K562 (cell line): ENCODE data around the gene SPATA32.

Experiments
- EGR1 ChIP-seq: fragments of 450-650 bp; conservative IDR thresholded peaks from 2 replicates; pipeline ENCODE4 v1.6.1; 2017; ENCODE audit warnings: mild to moderate bottlenecking
- MAFK ChIP-seq: IDR thresholded peaks from 2 replicates; pipeline ENCODE4 v1.6.1; 2011; ENCODE audit warnings: low read length, improper control_type of control experiment
- PCBP2 ChIP-seq: fragments of 200-400 bp; formaldehyde crosslinking; IDR thresholded peaks from 2 replicates; pipeline ENCODE4 v1.6.1; 2018; ENCODE audit warnings: low read length, low read depth, mild to moderate bottlenecking, moderate library complexity; ENCODE audit not compliant: poor library complexity, severe bottlenecking
- POLR2A ChIP-seq: fragments of 450-650 bp; conservative IDR thresholded peaks from 2 replicates; pipeline ENCODE4 v1.6.1; 2016
- YY1 ChIP-seq, 3 experiments: IDR thresholded peaks; 2 replicates each; pipeline ENCODE4 v1.6.1; 2011; ENCODE audit warnings: low read length in 2 of 3, mild to moderate bottlenecking in 2 of 3, moderate library complexity in 2 of 3, borderline replicate concordance in 1 of 3, control low read depth in 1 of 3, low read depth in 1 of 3; ENCODE audit not compliant: insufficient read depth in 3 of 3, insufficient replicate concordance in 2 of 3, control insufficient read depth in 1 of 3, insufficient read length in 1 of 3; ENCODE audit errors: extremely low read depth in 1 of 3
- TF ChIP-seq, protein P1 (sequence below): sonication (generic); formaldehyde crosslinking; IDR thresholded peaks from 2 replicates; pipeline ENCODE4 v1.9.0; 2022; ENCODE audit warnings: mild to moderate bottlenecking, missing genetic modification reagents
- TF ChIP-seq, protein P2 (sequence below): sonication (generic); formaldehyde crosslinking; IDR thresholded peaks from 2 replicates; pipeline ENCODE4 v1.8.1; 2023; ENCODE audit warnings: mild to moderate bottlenecking, missing genetic modification reagents
- TF ChIP-seq, protein P3 (sequence below): fragments of 450-650 bp; IDR thresholded peaks from 2 replicates; pipeline ENCODE4 v1.6.1; 2016; ENCODE audit warnings: antibody characterized with exemption
- TF ChIP-seq, protein P4 (sequence below), 2 experiments: fragments of 450-650 bp; formaldehyde crosslinking in 1 of 2; IDR thresholded peaks; 2 replicates each; pipeline versions ENCODE4 v1.4.0 to v1.6.1; 2014 to 2020; ENCODE audit warnings: mild to moderate bottlenecking in 2 of 2, borderline replicate concordance in 1 of 2, low read depth in 1 of 2
- TF ChIP-seq, protein P5 (sequence below), 3 experiments: IDR thresholded peaks in 2 of 3; conservative IDR thresholded peaks in 1 of 3; 2 replicates each; pipeline ENCODE4 v1.5.1; 2011 to 2012; ENCODE audit warnings: low read length in 3 of 3, mild to moderate bottlenecking in 3 of 3, control low read depth in 2 of 3, improper control_type of control experiment in 1 of 3, inconsistent platforms in 1 of 3, low read depth in 1 of 3, mixed read lengths in 1 of 3, moderate library complexity in 1 of 3; ENCODE audit not compliant: insufficient read depth in 2 of 3

DNA sequence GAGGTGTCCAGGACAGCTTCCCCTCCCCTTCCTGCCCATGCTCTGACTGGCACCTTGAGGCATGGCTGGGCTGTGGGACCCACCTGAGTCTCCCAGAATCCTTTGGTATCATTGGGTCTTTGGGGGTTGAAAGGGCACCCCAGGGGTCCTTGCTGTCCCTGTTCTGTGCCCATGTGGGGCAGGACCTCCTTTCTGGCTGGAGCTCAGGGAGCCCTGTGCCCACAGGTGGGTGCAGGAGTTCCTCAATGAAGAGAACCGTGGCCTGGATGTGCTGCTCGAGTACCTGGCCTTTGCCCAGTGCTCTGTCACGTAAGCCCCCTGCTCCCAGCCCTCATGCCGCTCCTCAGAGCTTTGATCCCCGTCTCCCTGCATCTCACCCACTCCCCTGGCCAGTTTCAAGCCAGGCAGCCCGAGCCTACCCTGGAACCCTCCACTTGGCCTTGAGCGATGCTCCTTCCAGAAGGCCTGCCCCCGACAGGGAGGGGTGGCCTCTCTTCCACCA is 28.4 kb downstream of the SPATA32 start:
- TF ChIP-seq, protein P1, sequence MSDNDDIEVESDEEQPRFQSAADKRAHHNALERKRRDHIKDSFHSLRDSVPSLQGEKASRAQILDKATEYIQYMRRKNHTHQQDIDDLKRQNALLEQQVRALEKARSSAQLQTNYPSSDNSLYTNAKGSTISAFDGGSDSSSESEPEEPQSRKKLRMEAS (CRISPR knock-in tag) = no peak
- TF ChIP-seq, protein P2, sequence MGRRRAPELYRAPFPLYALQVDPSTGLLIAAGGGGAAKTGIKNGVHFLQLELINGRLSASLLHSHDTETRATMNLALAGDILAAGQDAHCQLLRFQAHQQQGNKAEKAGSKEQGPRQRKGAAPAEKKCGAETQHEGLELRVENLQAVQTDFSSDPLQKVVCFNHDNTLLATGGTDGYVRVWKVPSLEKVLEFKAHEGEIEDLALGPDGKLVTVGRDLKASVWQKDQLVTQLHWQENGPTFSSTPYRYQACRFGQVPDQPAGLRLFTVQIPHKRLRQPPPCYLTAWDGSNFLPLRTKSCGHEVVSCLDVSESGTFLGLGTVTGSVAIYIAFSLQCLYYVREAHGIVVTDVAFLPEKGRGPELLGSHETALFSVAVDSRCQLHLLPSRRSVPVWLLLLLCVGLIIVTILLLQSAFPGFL = no peak
- TF ChIP-seq, protein P3, sequence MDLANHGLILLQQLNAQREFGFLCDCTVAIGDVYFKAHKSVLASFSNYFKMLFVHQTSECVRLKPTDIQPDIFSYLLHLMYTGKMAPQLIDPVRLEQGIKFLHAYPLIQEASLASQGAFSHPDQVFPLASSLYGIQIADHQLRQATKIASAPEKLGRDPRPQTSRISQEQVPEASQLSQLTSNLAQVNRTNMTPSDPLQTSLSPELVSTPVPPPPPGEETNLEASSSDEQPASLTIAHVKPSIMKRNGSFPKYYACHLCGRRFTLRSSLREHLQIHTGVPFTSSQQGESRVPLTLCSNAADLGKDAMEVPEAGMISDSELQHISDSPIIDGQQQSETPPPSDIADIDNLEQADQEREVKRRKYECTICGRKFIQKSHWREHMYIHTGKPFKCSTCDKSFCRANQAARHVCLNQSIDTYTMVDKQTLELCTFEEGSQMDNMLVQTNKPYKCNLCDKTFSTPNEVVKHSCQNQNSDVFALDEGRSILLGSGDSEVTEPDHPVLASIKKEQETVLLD = no peak
- TF ChIP-seq, protein P4, sequence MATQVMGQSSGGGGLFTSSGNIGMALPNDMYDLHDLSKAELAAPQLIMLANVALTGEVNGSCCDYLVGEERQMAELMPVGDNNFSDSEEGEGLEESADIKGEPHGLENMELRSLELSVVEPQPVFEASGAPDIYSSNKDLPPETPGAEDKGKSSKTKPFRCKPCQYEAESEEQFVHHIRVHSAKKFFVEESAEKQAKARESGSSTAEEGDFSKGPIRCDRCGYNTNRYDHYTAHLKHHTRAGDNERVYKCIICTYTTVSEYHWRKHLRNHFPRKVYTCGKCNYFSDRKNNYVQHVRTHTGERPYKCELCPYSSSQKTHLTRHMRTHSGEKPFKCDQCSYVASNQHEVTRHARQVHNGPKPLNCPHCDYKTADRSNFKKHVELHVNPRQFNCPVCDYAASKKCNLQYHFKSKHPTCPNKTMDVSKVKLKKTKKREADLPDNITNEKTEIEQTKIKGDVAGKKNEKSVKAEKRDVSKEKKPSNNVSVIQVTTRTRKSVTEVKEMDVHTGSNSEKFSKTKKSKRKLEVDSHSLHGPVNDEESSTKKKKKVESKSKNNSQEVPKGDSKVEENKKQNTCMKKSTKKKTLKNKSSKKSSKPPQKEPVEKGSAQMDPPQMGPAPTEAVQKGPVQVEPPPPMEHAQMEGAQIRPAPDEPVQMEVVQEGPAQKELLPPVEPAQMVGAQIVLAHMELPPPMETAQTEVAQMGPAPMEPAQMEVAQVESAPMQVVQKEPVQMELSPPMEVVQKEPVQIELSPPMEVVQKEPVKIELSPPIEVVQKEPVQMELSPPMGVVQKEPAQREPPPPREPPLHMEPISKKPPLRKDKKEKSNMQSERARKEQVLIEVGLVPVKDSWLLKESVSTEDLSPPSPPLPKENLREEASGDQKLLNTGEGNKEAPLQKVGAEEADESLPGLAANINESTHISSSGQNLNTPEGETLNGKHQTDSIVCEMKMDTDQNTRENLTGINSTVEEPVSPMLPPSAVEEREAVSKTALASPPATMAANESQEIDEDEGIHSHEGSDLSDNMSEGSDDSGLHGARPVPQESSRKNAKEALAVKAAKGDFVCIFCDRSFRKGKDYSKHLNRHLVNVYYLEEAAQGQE (IDR thresholded peaks at IDR 0.05; ENCODE audit: borderline replicate concordance) = no peak
- TF ChIP-seq, protein P4 (CRISPR knock-in tag; IDR thresholded peaks at IDR 0.05; ENCODE audit: low read depth) = no peak
- no peak for TF ChIP-seq MAFK
- TF ChIP-seq PCBP2 = no peak
- TF ChIP-seq, protein P5, sequence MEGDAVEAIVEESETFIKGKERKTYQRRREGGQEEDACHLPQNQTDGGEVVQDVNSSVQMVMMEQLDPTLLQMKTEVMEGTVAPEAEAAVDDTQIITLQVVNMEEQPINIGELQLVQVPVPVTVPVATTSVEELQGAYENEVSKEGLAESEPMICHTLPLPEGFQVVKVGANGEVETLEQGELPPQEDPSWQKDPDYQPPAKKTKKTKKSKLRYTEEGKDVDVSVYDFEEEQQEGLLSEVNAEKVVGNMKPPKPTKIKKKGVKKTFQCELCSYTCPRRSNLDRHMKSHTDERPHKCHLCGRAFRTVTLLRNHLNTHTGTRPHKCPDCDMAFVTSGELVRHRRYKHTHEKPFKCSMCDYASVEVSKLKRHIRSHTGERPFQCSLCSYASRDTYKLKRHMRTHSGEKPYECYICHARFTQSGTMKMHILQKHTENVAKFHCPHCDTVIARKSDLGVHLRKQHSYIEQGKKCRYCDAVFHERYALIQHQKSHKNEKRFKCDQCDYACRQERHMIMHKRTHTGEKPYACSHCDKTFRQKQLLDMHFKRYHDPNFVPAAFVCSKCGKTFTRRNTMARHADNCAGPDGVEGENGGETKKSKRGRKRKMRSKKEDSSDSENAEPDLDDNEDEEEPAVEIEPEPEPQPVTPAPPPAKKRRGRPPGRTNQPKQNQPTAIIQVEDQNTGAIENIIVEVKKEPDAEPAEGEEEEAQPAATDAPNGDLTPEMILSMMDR (IDR thresholded peaks at IDR 0.05 in 2 of 3, conservative IDR thresholded peaks at IDR 0.05 in 1 of 3; ENCODE audit: insufficient read depth in 2 of 3, low read depth in 1 of 3, low read length in 3 of 3) = no peak
- no peak for TF ChIP-seq EGR1
- no peak for TF ChIP-seq YY1 (IDR thresholded peaks at IDR 0.05; ENCODE audit: borderline replicate concordance in 1 of 3, control insufficient read depth in 1 of 3, extremely low read depth in 1 of 3, insufficient read depth in 3 of 3, insufficient read length in 1 of 3, insufficient replicate concordance in 2 of 3, low read depth in 1 of 3, low read length in 2 of 3)
- no peak for TF ChIP-seq POLR2A
